ENCODE measurements around the gene FDXR.
"Not testable (repeated sequence)": the region's sequence is repeated elsewhere in the genome, so short reads cannot be mapped to it uniquely, and the experiment has no call there.

Gene FDXR

DNA sequence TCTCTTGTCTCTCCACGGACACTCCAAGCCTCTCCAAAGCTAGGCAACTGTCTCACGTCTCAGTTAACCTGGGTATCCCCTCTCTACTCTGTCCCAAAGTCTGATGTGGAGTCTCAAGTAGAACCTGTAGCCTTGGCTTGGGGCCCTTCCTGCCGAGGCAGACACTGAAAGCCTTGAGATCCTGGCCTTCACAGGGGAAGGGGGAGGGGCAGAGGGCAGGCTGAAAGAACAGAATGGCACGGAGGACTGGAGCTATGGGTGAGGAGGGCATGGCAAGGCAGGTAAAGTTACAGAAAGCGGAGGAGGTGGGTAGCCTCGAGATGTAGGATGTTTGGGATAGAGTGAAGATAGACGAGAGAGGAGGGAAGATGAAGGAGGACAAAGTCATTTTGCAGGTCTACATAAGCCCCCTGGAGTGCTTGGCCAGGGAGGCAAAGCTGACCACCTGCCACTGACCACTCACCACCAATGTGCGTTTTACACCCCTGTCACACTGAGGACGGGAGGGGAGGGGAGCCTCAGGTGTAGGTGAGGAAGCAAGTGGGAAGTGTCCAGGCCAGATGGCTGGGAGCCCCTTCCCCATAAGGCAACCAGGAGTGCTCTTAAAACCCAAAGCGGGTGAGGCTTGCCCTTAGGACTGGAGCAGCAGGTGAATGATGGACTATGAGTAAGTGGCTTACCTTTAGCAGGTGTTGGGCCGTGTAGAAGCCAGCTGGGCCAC, 1.3 kb downstream of the FDXR start:
- no peak for DNase-seq (ENCODE audit: low spot score)

DNA sequence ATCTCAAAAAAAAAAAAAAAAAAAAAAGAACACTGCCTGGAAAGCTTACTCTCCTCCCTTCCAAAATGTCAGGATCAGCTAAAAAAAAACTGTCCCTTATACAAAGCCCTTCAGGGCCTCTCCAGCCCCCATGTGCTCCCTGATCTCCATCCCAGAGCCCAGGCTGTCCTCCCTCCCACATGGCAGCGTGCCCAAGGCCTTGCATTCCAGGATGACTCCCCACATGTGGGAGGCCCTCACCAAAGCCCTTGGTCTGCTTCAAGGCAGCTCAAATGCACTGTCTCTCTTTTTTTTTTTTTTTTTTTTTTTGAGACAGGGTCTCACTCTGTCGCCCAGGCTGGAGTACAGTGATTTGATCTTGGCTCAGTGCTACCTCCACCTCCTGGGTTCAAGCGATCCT, 2.3 kb downstream of the FDXR start:
- no peak for DNase-seq (ENCODE audit: low spot score)

DNA sequence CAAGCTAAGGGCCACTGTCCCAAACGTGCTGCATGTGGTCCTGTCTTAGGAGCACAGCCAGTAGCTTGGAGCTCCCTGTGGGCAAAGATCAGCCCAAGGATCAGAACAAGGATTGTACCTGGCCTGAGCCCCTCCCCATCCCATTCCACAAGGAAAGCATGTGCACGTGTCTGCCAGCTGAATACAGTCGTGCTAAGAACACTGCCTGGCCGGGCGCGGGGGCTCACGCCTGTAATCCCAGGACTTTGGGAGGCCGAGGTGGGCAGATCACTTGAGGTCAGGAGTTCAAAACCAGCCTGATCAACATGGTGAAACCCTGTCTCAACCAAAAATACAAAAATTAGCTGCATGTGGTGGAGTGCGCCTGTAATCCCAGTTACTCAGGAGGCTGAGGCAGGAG, 2.8 kb downstream of the FDXR start:
- DNase-seq (ENCODE audit: low spot score) = not testable (repeated sequence)

DNA sequence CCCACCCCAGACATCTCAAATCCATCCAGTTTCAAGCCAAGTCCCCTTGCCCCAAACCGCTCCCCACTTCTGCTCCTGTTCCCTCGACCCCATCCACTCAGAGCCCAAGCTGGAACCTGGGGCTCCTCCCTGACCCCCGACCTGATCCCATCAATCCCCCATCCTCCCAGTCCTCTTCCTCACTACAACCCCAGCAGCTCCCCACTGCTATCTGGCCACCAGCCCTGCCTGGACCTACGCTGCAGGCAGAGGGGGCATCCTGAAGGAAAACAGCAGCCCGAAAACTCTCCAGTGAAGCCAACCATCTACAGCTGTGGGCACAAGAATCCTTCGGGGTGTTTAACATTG, 3.9 kb downstream of the FDXR start:
- DNase-seq (ENCODE audit: low spot score) = no peak

DNA sequence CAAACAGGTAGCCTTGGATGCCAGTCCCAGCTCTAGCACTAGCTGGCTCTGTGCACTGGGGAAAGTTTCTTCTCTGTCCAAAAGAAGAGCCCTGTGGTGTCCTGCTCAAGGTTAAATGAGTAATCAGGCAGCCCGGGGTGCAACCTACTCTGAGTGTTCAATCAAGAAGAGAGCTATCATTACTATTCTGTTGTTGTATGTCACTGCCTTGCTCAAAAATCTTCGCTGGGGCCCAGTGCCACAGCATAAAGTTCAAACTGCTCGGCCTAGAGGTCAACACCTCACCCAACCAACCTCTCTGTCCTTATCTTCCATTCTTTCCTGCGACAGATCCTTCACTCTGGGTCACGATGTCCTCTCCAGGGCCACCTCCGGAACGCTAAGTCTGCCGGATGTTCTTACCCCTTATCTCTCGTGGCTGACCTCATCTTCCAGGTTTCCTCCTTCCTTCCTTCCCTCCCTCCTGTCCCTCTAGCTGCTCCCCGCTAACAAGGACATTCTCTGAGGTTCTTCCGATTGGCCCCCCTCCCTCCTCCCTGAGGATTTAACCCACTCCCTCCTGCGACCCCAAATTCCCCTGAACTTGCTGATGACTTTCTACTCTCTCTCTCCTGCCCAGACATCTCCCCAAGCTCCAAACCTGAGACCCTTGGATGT, 4.4 kb downstream of the FDXR start:
- no peak for DNase-seq (ENCODE audit: low spot score)

DNA sequence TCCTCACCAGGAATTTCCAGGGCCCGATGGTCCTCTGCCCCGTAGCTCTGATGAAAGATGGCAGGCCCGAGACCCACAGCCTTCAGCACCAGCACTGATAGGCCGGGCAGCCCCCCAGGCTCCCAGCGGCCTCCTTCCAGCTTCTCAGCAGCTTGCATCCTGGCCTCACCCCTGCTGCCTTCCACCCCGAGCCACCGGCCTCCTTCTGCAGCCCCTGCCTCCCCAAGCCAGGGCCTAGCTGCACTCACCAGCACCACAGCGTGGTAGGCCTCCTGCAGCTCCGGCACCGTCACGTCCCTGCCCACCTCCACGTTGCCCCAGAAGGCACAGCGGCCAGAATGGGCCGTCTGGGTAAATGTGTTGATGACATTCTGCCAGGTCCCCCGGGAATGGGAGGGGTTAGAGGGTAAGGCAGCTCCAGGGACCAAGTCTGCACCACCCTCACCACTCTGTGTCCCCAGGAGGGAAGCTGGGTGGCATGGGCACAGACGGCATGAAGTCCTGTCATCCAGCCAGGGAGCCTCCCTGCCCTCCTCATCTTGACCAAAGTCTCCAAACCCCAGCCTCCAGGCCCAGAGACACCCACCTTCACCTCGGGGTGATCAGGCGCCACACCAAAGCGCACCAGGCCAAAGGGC, 6.5 kb downstream of the FDXR start:
- no peak for DNase-seq (ENCODE audit: low spot score)

DNA sequence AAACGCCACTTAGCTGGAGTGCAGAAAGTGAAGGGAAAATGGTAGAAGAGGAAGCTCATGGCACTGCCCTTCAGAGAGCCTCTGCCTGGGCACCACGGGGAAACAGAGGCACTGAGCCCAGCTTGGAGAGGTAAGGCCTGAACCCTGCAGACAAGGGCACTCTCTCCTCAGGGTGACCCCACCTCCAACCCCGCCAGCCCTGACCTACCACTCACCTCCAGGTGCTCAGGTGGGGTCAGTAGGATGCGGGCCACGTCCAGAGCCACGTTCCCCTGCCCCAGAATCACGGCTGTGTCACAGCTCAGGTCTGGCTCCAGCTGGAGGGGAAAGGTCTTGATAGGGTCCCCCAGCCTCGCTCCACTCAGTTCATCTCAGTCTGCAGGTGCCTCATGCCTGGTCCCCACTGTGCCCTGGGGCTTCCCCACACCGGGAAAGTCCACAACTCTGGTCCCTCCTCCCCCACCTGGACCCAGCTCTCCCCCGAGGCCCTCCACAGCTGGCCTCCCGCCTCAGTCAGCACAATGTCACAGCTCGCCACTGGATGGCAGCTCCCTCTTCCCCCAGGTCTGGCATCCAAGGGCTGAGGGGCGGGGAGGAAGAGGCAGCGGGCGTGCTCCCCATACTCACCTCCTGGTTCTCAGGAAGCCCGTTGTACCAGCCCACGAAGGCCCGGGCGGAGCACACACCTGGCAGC, 7.1 kb downstream of the FDXR start:
- no peak for DNase-seq (ENCODE audit: low spot score)

DNA sequence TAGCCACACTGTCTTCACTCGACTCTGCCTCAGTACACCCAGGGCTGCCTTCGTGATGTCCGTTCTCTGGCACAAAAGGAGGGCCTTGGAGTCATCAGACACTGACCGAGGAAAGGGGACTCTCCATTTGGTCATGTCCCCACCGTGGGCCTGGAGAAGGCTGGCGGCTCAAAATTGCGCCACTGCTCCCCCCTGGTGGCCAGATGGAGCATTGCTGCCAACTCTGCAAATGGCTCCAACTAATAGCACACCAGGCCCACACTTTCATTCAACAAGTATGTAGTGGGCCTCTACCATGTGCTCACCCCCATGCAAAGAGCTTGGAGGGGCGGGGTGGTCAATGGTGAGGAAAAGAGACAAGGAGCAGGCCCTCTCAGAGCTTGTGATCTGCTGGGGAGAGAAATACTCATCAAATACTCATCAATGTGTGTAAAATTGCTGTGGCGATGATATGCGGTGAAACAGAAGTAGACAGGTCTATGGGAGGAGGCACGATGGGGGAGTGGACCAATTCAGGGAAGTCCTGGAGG, 7.9 kb downstream of the FDXR start:
- peak; percentile 90 for DNase-seq (ENCODE audit: low spot score)

DNA sequence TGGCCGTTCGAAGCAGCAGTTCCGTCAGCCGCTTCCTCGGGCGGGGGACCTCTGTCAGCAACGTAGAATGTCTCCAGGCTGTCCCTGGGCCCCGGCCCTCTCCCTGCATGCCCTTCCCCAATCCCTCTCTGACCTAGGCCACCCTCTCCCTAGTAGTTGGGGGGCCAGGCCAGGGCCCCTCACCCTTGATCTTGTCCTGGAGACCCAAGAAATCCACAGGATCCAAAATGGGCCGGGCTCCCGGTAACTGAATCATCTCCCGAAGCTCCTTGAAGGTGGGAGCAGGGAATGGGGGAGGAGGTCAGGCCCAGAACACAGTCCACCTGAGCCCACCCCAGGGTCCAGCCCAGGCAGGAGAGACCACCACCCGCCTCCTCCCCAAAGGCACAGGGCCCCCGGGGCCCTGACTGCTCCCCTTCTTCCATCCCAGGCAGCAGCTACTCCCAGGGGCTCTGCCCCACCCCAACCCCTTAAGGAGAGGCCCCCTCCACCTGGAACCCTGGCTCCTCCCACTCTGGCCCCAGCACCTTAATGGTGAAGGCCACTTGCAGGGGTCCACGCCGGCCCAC, 8.4 kb downstream of the FDXR start:
- DNase-seq (ENCODE audit: low spot score) = no peak

DNA sequence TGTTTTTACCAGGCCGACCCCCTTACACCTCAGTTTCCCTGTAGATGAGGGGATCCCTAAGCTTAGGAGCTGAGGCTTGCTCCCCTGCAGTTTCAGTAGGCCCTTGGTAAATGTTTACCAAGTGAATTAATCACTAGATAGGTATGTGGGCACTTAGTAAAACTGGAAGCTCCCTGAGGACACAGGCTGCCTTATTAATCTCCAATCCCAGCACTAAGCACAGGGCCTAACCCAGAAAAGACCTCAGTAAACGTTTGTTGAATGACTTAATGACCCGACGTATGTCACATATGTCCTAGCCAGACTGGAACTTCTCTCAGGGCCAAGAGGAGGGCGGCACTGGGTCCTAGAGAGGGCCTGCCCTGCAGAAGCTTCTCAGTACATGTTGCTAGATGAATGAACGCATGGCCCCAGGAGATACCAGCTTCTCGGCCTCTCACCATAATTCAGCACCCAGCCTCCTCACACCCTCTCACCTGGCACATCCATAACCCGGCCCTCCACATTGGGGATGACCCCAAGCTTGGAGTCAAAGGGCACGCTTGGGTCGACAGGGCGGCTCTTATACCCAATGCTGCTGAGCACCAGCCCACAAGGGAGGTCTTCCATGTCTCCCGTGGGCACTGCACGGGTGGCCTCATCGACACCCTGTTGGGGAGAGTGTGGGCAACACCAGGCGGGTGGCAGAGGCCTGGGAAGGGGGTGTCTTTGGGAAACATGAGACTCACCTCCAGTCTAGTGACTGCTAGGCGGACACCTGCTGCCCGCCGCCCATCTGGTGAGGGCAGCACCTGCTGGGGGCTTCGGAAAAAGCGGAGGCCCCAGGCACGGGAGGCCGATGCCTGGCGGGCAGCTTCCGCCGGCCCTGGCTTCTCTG, 9.1 kb downstream of the FDXR start:
- no peak for DNase-seq (ENCODE audit: low spot score)

DNA sequence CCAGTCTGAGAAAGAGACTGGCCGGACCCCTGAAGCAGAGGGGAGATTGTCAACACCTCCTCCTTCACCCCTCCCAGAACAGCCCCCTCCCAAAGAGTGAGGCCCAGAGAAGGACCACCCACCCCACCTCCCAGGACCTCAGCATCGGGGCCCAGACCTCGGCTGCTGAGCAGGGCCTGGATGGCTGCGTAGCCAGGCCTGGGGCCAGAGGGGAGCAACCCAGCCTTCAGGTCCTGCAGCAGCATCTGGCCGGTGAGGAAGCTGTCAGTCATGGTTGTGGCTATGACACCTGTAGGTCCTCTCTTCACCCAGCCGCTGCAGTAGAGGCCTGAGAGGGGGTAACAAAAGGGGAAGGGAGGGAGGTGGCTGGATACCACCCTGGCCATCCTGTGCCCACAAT, 9.9 kb downstream of the FDXR start:
- DNase-seq (ENCODE audit: low spot score) = no peak

DNA sequence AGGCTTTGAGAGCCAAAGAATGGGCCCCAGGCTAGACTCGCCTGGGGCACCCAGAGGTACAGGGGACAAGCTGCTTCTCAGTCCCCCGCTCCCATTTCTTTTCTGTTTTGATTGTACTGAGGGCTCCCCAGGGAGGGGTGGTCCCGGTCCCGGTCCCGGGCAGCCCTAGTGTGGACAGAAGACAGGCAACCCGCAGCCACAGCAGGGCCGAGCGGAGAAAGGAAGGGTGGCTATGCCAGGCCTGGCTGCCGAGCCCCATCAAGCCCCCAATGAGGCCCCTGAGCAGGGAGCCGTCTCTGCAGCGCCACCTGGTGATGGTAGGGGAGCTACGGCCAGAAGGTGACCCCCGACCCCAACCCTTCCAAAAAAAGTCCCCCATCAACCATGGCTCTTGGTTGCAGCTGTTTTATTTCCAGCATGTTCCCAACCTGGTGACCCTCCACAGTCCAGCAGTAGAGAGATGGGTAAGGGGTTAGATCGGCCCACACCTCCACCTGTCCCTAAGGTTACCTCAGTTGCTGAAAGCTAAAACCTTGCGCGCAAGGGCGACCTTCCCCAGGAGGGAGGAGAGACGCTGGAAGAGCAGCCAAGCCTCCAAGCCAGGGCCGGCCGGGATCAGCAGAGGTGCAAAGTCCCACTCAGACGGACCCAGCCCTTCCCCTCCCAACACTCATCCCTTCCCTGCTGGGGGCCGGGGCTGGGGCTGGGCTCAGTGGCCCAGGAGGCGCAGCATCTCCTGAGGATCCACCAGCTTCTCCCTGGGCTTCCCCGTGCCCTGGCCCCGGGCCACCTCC, 10.5 kb downstream of the FDXR start:
- DNase-seq (ENCODE audit: low spot score) = peak; percentile 89

DNA sequence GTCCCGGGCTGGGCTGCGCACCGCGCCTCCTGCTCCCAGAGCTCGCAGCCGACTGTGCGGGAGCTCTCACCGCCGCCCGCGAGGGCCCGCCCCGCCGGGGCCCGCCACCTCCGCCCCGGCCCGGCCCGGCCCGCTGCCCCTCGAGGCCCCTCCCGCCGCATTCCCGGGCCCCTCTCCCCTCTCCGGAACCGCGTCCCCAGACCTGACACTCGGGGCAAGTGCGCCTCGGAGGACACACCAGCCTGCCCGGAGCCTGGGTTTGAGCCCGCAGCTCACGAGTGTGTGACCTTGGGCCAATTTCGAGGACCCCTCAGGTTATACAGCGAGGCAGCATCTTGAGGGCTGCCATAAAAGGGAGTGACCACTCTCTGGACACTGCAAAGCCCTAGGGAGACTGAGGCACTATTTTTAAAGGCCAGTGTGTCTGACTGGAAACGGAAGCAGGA, 11.1 kb downstream of the FDXR start:
- DNase-seq (ENCODE audit: low spot score) = no peak

DNA sequence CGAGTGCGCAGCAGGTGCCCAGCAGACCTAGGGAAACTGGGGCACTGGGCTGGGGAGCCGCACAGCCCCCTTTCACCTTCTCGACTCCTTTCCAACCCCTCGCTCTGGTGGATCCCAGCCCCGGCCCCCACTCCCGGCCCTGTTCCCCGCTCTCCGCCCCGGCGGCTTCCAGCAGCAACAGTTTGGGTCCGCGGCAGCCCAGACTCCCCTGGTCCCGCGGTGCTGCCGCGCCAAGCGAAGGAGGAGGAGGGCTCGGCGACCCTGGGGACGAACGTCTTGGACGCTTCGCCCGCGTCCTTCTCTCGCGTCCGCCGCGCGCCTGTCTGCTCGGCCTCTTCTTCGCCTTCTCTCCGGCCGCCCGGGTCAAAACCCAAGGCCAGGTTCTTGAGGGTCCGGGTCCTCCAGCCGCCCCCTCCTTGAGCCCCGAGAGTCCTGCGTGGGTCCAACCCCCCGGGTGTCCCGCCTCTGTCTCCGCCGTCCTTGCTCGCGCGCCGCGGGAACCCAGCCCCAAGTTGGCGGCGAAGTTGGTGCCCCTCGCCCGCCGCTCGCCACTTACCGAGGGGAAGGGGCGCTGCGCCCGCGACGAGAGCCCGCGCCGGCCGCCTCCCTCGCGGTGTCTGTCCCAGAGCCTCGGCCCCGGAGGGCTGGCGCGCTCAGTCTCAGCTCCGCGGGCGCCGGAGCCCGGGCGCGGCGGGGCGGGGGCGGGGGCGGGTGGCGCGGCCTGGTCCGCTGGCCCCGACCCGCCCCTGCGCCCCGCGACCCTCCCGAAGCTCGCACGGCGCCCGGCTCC, 11.7 kb downstream of the FDXR start:
- DNase-seq (ENCODE audit: low spot score) = peak; percentile 70

DNA sequence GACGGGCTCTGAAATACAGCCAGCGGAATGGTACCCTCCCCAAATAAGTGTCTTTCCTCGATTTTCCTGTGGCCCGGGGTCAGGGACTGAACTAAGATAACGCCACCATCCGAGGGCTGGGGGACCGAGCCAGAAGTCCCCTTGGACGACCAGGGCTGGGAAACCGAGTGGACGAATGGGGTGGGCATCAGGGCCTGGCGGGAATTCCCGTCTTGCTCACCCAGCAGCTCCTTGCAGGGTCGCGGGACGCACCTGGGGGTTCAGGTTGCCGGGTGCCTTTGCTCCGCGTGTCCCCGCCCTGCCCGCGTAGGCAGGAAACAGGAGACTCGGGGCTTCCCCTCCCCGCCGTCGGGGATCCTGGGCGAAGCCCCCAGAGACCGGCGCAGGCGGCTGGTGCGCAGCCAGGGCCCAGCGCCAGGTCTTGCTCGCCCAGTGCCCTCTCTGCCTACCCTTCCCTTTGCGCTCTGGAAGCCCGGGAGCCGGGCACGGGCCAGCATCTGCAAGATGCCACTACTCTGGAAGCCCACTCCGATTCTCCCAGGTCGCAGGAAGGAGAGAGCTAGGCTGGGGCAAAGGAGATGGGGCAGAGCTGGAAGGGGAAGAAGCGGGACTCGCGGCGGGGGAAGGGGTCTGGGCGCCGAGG, 12.4 kb downstream of the FDXR start:
- peak; percentile 79 for DNase-seq (ENCODE audit: low spot score)

DNA sequence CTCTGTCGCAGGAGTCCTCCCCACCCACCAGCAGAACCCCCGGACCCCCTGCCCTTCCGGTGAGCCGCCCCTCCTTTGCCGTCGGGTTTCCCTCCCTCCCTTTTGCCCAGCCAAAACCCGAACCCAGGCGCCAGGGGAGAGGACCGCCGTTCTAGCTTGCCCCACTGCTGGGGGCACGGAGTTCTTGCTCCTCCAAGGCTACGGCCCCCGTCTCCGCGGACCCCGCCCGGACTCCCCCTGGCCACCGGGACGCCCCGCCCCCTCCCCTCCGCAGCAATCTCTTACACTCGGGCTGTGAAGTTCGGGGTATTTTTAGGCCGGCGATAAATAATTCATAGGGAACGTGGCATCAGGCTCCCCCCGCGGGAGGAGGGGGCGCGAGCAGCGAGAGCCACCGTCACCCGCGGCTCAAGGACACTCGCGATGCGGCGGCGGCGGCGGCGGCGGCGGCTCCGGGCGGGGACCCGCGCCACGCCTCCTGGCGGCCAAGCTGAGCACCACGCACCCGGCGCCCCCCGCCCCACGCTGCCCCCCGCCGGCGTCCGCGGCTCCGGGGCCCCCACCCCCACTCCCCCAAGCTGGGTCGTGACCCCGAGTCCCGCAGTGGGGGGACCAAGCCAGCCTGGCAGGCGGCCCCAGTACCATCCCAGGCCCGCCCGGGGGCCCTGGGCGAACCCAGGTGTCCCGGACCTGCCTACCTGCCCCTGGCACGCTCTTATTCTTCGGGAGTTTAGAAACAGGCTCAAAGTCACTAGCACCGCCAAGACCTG, 13.2 kb downstream of the FDXR start, which contains the start of gene GRIN2C:
Gene GRIN2C, minus strand, starts transcription at position 427 of the 770 bp plus-strand sequence. CDS start 4,793 bp downstream, outside the sequence.
- peak; percentile 92 for DNase-seq (ENCODE audit: low spot score)

DNA sequence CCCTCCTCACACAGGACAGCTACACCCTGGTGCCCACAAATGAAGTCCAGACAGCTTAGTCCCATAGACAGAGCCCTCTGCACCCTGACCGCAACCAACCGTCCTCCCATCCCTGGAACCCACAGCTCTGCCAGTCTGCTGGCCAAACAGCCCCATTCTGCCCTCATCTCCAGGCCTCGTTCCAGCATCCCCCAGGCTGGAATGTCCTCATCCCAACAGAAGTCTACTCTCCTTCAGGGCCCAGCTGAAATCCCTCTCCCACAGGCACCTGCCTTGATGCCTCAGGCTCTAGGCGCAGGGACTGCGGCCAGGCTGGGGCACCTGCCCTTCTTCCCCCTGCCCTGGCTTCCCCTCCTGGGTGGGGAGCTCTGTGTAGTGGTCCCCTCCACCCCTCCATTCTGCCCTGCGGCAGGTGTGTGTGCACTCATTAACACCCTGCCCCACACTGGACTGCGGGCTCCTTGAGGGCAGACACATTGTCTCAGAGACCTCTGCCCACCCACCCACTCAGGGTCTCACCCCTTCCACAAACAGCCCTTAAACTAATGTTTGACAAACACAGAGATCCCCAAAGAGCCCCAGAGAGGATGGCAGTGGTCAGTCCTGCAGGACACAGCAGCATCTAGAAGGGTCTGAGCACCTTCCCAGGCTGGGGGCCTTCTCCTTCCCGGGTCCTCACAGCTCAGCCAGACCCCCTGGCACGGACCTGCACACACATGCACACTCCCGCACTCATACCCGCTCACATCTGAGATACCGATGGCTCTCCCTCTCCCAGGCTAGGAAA, 13.9 kb downstream of the FDXR start:
- DNase-seq (ENCODE audit: low spot score) = no peak
